ACC112 (cell line): ENCODE measurements around the gene LIN54.
"Not testable (repeated sequence)": the region's sequence is repeated elsewhere in the genome, so short reads cannot be mapped to it uniquely, and the experiment has no call there.

Experiments
- H2AFZ ChIP-seq: fragments of 200-600 bp; sonication (generic); one replicate; pipeline ENCODE4 v1.6.0; 2017; ENCODE audit warnings: antibody characterized with exemption, low read length; ENCODE audit not compliant: unreplicated experiment
- H3K27ac ChIP-seq: fragments of 200-600 bp; sonication (generic); 2 replicates; pipeline ENCODE4 v1.5.1; 2014; ENCODE audit warnings: low read depth, mild to moderate bottlenecking, antibody characterized with exemption, low read length, moderate library complexity
- H3K27me3 ChIP-seq: fragments of 200-600 bp; sonication (generic); 2 replicates; pipeline ENCODE4 v1.6.1; 2014; ENCODE audit warnings: mild to moderate bottlenecking, antibody characterized with exemption, low read length, moderate library complexity, mixed read lengths; ENCODE audit not compliant: insufficient read depth
- H3K36me3 ChIP-seq: fragments of 200-600 bp; sonication (generic); 2 replicates; pipeline ENCODE4 v1.6.1; 2016; ENCODE audit warnings: mild to moderate bottlenecking, antibody characterized with exemption, low read length, moderate library complexity, mixed read lengths; ENCODE audit not compliant: insufficient read depth
- H3K4me1 ChIP-seq: fragments of 200-600 bp; sonication (generic); one replicate; pipeline ENCODE4 v1.6.1; 2016; ENCODE audit warnings: low read length, mixed read lengths; ENCODE audit not compliant: insufficient read depth, unreplicated experiment, control insufficient read depth
- H3K4me3 ChIP-seq: fragments of 200-600 bp; sonication (generic); 2 replicates; pipeline ENCODE4 v1.5.1; 2014; ENCODE audit warnings: mild to moderate bottlenecking, low read depth, low read length
- H3K79me2 ChIP-seq: fragments of 200-600 bp; sonication (generic); one replicate; pipeline ENCODE4 v1.6.0; 2016; ENCODE audit warnings: low read length; ENCODE audit not compliant: control insufficient read depth, unreplicated experiment, insufficient read depth

LIN54 gene

DNA sequence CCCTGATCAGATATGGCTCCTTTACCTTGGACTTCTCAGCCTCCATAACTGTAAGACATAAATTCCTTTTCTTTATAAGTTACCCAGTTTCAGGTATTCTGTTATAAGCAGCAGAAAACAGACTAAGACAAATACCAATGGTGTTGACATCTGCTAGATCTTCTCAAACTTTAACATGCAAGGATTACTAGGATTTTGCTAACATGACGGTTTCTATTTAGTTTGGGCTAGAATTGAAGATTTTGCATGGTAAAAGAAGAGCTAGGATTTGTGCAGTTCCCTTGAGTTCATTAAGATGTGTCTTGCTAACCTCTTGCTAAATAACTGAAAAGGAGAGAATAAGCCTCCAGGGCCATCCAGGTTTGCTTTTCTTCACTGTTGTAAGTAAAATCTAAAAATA lies 19.1 kb upstream of the LIN54 start:
- Histone ChIP-seq H3K79me2 (no peaks in the 10 kb centered on the region), H2AFZ (no peak overlapping the region), H3K4me3 (no peak overlapping the region), H3K27me3 (no peaks in the 10 kb centered on the region), H3K36me3 (no peaks in the 10 kb centered on the region), H3K27ac (no peak overlapping the region), H3K4me1 (no peaks in the 10 kb centered on the region)

DNA sequence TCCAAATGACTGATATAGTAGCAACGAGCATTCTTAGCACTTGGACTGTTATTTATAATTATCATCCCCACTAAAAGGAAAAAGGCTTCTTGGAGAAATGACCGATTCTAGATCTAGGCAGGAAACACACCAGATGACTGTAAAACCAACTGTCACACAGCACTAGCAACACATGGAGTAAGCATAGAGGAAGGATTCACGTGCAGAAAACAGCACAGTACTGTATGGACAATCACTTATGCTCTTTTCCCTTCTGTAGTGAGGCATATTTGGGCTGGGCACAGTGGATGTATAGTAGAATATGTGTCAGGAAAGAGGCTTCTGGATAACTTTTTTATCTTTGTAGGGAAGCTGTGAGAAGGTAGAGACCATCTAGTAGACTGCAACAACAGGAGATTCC lies 18.4 kb upstream of the LIN54 start:
- Histone ChIP-seq H3K4me3 (no peak overlapping the region), H3K79me2 (no peaks in the 10 kb centered on the region), H3K27me3 (no peaks in the 10 kb centered on the region), H3K36me3 (no peaks in the 10 kb centered on the region), H3K4me1 (no peaks in the 10 kb centered on the region), H3K27ac (no peak overlapping the region), H2AFZ (no peak overlapping the region)

DNA sequence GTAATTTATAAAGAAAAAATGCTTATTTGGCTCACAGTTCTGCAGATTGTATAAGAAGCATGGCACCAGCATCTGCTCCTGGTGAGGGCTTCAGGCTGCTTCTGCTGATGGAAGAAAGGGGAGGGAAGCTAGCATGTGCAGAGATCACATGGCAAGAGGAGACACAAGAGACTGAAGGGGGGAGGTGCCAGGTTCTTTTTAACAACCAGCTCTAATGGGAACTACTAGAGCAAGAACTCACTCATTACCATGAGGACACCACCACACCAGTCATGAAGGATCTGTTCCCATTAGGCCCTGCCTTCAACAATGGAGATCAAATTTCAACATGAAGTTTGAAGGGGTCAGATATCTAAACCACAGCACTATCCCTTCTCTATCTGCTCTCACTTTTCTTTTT lies 14.9 kb upstream of the LIN54 start:
- Histone ChIP-seq H3K79me2 (no peaks in the 10 kb centered on the region), H3K4me1 (peaks cover 4% of the 10 kb centered on the region), H3K4me3 (no peak overlapping the region), H3K27ac (no peak overlapping the region), H3K36me3 (no peaks in the 10 kb centered on the region), H2AFZ (no peak overlapping the region), H3K27me3 (no peaks in the 10 kb centered on the region)

DNA sequence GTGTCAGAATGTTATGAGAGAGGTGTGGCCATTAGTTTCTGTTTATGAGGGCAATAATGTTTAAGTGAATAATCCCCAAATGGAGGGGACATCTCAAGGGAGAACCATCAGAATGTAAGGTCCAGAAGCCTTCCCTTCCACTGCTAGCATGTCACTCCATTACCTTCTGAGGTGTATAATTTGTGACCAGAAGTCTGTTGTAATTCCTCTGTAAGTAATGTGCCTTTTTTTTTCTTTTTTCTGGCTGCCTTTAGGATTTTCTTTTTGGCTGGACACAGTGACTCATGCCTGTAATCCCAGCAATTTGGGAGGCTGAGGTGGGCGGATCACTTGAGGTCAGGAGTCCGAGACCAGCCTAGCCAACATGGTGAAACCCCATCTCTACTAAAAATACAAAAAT lies 13.6 kb upstream of the LIN54 start:
- Histone ChIP-seq H3K4me3 (no peak overlapping the region), H3K79me2 (no peaks in the 10 kb centered on the region)

DNA sequence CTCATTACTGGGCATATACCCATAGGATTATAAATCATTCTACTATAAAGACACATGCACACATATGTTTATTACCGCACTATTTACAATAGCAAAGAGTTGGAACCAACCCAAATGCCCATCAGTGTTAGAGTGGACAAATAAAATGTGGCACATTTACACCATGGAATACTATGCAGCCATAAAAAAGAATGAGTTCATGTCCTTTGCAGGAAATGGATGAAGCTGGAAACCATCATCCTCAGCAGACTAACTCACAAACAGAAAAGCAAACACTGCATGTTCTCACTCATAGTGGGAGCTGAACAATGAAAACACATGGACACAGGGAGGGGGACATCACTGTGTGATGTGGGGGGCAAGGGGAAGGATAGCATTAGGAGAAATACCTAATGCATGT lies 13.0 kb upstream of the LIN54 start:
- not testable (repeated sequence) for H3K79me2 ChIP-seq, H3K36me3 ChIP-seq, H3K27ac ChIP-seq, H3K27me3 ChIP-seq, H2AFZ ChIP-seq, H3K4me3 ChIP-seq, H3K4me1 ChIP-seq

More for the DNA sequence above, 13.6 kb upstream of the LIN54 start:
- Histone ChIP-seq H3K27me3 (no peaks in the 10 kb centered on the region), H3K27ac (no peak overlapping the region), H3K36me3 (no peaks in the 10 kb centered on the region), H2AFZ (no peak overlapping the region), H3K4me1 (peaks cover 4% of the 10 kb centered on the region)

DNA sequence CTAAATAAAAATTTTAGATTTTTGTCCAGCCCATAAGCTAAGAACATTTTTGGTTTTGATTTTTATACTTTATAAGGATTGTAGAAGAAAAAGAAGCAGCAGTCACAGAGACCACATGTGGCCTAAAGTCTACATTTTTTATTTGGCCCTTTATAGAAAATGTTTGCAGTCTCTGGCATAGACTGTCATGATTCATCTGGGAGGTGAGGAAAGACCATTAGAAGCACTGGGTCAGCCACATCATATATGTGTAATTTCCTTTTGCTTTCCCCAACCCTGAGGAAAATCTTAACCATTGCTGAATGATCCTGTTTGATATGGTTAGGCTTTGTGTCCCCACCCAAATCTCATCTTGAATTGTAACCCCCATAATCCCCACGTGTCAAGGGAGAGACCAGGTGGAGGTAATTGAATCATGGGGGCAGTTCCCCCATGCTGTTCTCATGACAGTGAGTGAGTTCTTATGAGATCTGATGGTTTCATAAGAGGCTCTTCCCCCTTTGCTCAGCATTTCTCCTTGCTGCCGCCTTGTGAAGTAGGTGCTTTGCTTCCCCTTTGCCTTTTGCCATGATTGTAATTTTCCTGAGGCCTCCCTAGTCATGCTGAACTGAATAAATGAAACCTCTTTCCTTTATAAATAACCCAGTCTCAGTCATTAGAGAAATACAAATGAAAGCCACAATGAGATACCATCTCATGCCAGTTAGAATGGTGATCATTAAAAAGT lies 12.3 kb upstream of the LIN54 start:
- peaks cover 4% of the 10 kb centered on the region for H3K4me1 ChIP-seq
- H3K36me3 ChIP-seq: no peaks in the 10 kb centered on the region
- H3K27me3 ChIP-seq: no peaks in the 10 kb centered on the region
- no peak overlapping the region for H3K4me3 ChIP-seq
- no peak overlapping the region for H2AFZ ChIP-seq
- H3K27ac ChIP-seq: peak overlapping the region; percentile 60
- H3K79me2 ChIP-seq: no peaks in the 10 kb centered on the region

DNA sequence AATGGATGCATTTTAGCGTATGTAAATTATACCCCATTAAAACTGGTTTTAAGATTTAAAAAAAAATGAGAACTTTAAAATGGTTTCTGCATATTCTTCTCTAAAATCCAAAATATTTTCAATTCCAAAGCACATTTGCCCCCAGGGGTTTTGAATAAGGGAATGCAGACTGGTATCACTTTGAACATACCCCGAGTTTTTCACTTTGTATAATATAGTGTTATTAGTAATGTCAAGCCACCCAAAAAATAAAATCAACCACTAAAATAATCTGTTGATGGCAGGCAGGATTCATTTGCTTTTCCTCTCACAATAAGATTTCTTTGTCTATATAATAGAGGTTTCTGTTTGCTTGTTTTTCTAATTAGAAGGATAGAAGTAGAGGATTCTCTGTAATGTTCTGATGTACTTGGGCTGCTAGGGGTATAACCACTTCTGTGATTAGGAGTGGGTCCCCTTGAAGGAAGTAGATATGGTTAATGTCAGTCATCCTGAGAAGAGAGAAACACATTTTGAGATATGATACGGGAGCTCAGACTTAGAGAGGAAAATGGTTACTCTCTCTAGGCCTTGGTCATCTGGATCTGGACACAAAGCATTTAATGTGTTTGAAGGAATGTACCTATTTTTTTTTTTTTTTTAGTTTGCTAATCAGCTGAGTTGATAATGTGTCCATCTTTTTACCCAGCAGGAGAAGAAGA lies 9.3 kb upstream of the LIN54 start:
- no peaks in the 10 kb centered on the region for H3K27me3 ChIP-seq
- peaks cover 4% of the 10 kb centered on the region for H3K4me1 ChIP-seq
- H3K79me2 ChIP-seq: no peaks in the 10 kb centered on the region
- H3K27ac ChIP-seq: no peak overlapping the region
- no peak overlapping the region for H3K4me3 ChIP-seq
- H3K36me3 ChIP-seq: no peaks in the 10 kb centered on the region
- no peak overlapping the region for H2AFZ ChIP-seq

DNA sequence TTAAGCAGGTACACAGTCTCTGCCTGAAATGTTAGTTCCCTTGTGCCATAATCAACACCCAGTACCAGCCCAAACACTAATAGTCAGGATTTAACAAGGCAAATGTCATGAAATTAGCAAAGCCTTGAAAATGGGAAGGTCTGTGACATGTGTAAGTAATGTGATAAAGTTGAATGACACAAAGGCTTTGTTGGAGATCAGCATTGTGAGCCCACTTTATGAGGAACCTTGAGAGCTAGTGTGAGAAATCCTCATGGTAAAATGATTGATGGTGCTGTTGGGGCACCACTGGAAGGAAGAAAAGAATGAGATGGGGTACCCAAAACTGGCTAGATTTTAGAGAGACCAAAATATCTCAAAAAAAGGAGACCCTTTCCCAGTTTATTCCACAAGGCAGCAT lies 3.3 kb upstream of the LIN54 start:
- Histone ChIP-seq H3K4me3 (peak overlapping the region; percentile 89), H3K27ac (peak overlapping the region; percentile 44), H3K36me3 (no peaks in the 10 kb centered on the region), H3K4me1 (peaks cover 5% of the 10 kb centered on the region), H3K79me2 (peaks cover 33% of the 10 kb centered on the region), H2AFZ (peak overlapping the region; percentile 96), H3K27me3 (no peaks in the 10 kb centered on the region)

DNA sequence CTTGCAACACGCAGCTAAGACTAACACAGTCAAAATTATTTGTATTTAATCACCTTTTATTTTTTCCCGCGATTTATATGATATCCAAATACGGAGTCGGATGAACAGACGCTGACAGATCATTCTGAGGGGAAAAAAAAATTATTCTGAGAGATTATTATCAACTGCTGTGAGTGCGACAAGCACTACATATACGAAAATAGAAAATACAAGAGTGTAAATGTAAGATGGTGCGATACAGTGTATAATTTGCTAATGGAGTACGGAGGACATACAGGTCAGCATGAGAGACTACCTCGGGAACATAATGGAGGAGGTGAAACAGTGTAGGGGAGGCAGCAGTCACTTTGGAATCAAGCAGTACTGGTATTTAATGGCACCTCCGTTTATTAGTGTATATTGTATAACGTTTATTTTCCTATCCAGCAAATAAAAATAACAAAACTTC lies 2.8 kb upstream of the LIN54 start:
- peaks cover 5% of the 10 kb centered on the region for H3K4me1 ChIP-seq
- H2AFZ ChIP-seq: peak overlapping the region; percentile 96
- H3K4me3 ChIP-seq: peak overlapping the region; percentile 89
- H3K27me3 ChIP-seq: no peaks in the 10 kb centered on the region
- H3K27ac ChIP-seq: peak overlapping the region; percentile 44
- H3K79me2 ChIP-seq: peaks cover 38% of the 10 kb centered on the region
- no peaks in the 10 kb centered on the region for H3K36me3 ChIP-seq

DNA sequence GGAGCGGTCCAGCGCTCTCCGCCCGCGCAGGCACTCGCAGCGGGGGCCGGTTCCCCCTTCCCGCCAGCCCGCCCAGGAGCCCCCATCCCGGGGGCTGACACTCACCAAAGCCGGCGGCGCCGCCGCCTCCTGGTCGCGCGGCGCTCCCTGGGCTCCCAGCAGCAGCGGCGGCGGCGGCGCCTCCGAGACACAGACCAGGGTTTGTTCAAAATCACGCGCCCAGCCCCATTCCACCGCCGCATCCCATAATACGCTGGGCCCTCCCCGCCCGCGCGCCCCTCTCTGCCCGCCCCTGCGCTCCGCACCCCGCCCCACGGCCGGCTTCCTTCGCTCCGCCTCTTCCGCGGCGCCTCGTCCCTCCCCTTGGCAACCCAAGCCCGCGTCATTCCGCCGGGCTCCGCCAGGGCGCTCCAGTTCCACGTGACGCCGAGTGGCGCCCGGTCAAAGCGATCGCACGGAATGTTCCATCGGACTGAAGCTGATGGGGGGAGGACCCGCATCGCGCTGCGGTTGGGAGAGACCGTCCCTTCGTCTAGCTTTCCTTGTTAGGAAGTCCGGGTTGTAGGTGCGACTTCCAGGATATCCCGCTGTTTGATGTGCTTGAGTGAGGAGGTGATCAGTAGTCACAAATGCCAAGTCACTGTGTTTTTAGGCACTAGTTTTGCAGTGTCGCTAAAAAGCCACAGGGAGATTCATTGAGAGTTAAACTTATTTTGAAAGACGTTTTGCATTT lies 2.2 kb upstream of the LIN54 start:
- H3K79me2 ChIP-seq: peaks cover 44% of the 10 kb centered on the region
- H2AFZ ChIP-seq: peak overlapping the region; percentile 96
- peak overlapping the region; percentile 92 for H3K27ac ChIP-seq
- no peaks in the 10 kb centered on the region for H3K36me3 ChIP-seq
- no peaks in the 10 kb centered on the region for H3K27me3 ChIP-seq
- H3K4me3 ChIP-seq: peak overlapping the region; percentile 89
- peaks cover 5% of the 10 kb centered on the region for H3K4me1 ChIP-seq
